ENCODE results near the gene CEACAM19. TPM values are rescaled to one million over a fixed set of nuclear protein-coding genes. Genes with fewer than 3 reads are reported as not detected.
A peak's percentile ranks its signal among the peaks of the same experiment; 100 is the strongest.
"Not testable (repeated sequence)": the region's sequence is repeated elsewhere in the genome, so short reads cannot be mapped to it uniquely, and the experiment has no call there.

Gene CEACAM19
- polyA plus RNA-seq, 4 donors, result 9.1 to 30.9 (median 20.1) TPM

- no peak for DNase-seq (ENCODE audit: low read depth in 4 of 4, low spot score in 2 of 4)
Observed at GRCh38 chr19:44645407-44646048, 25.8 kb upstream of the CEACAM19 start.

- DNase-seq (ENCODE audit: low read depth in 4 of 4, low spot score in 2 of 4), result no peak
Observed at GRCh38 chr19:44646049-44646416, 25.2 kb upstream of the CEACAM19 start.

GRCh38 chr19:44647144-44647543 is 24.1 kb upstream of the CEACAM19 start:
- DNase-seq (ENCODE audit: low read depth in 4 of 4, low spot score in 2 of 4), result no peak

GRCh38 chr19:44648631-44649251 is 22.5 kb upstream of the CEACAM19 start:
- DNase-seq (ENCODE audit: low read depth in 4 of 4, low spot score in 2 of 4), result peak in 1 of 4 donors; percentile 32

GRCh38 chr19:44649578-44650145 is 21.6 kb upstream of the CEACAM19 start:
- DNase-seq (ENCODE audit: low read depth in 4 of 4, low spot score in 2 of 4), result no peak

GRCh38 chr19:44653343-44653742 is 17.9 kb upstream of the CEACAM19 start:
- no peak for DNase-seq (ENCODE audit: low read depth in 4 of 4, low spot score in 2 of 4)

GRCh38 chr19:44653977-44654774 is 17.1 kb upstream of the CEACAM19 start:
- no peak for DNase-seq (ENCODE audit: low read depth in 4 of 4, low spot score in 2 of 4)

GRCh38 chr19:44657211-44657921 is 13.9 kb upstream of the CEACAM19 start:
- no peak for DNase-seq (ENCODE audit: low read depth in 4 of 4, low spot score in 2 of 4)

GRCh38 chr19:44658069-44658733 is 13.1 kb upstream of the CEACAM19 start:
- DNase-seq (ENCODE audit: low read depth in 4 of 4, low spot score in 2 of 4), result no peak

- DNase-seq (ENCODE audit: low read depth in 4 of 4, low spot score in 2 of 4), result no peak
Observed at GRCh38 chr19:44660081-44660480, 11.2 kb upstream of the CEACAM19 start.

- no peak for DNase-seq (ENCODE audit: low read depth in 4 of 4, low spot score in 2 of 4)
Observed at GRCh38 chr19:44661205-44661604, 10.1 kb upstream of the CEACAM19 start.

GRCh38 chr19:44661904-44662303 is 9.4 kb upstream of the CEACAM19 start:
- DNase-seq (ENCODE audit: low read depth in 4 of 4, low spot score in 2 of 4), result no peak

GRCh38 chr19:44662691-44663385 is 8.4 kb upstream of the CEACAM19 start:
- no peak for DNase-seq (ENCODE audit: low read depth in 4 of 4, low spot score in 2 of 4)

GRCh38 chr19:44663996-44664395 is 7.3 kb upstream of the CEACAM19 start:
- DNase-seq (ENCODE audit: low read depth in 4 of 4, low spot score in 2 of 4), result no peak

- no peak for DNase-seq (ENCODE audit: low read depth in 4 of 4, low spot score in 2 of 4)
Observed at GRCh38 chr19:44664976-44665375, 6.3 kb upstream of the CEACAM19 start.

- no peak for DNase-seq (ENCODE audit: low read depth in 4 of 4, low spot score in 2 of 4)
Observed at GRCh38 chr19:44666852-44667556, 4.3 kb upstream of the CEACAM19 start.

GRCh38 chr19:44668985-44669764 is 2.1 kb upstream of the CEACAM19 start:
- DNase-seq (ENCODE audit: low read depth in 4 of 4, low spot score in 2 of 4), result no peak

- DNase-seq (ENCODE audit: low read depth in 4 of 4, low spot score in 2 of 4), result not testable (repeated sequence)
Observed at GRCh38 chr19:44670027-44670426, 1.3 kb upstream of the CEACAM19 start.

Data from left renal cortex interstitium (tissue), 4 donors.